Ammon's horn (tissue), 1 donor: ENCODE results near the gene ACTL6B.
"Not testable (repeated sequence)": the region's sequence is repeated elsewhere in the genome, so short reads cannot be mapped to it uniquely, and the experiment has no call there.

Source experiments
- DNase-seq: peaks from one replicate; pipeline ENCODE4 v3.0.0-alpha.2; 2016; ENCODE audit warnings: low spot score

ACTL6B gene

GRCh38 chr7:100671353-100672327 lies 15.4 kb upstream of the ACTL6B start:
- no peak for DNase-seq

GRCh38 chr7:100670074-100670473 lies 13.8 kb upstream of the ACTL6B start:
- DNase-seq = no peak

- DNase-seq = not testable (repeated sequence)
These were observed 12.9 kb upstream of the ACTL6B start for GRCh38 chr7:100669106-100669505.

- no peak for DNase-seq
These were observed 11.8 kb upstream of the ACTL6B start for GRCh38 chr7:100668069-100668449.

GRCh38 chr7:100667331-100668068 lies 11.3 kb upstream of the ACTL6B start:
- DNase-seq = no peak

GRCh38 chr7:100665168-100665726 lies 9.0 kb upstream of the ACTL6B start:
- DNase-seq = no peak

- DNase-seq = not testable (repeated sequence)
These were observed 6.0 kb upstream of the ACTL6B start for GRCh38 chr7:100662194-100662776.

GRCh38 chr7:100654908-100655831 lies 1.1 kb downstream of the ACTL6B start:
- DNase-seq = no peak

GRCh38 chr7:100649826-100650565 lies 6.3 kb downstream of the ACTL6B start:
- DNase-seq = no peak

- no peak for DNase-seq
These were observed 13.7 kb downstream of the ACTL6B start for GRCh38 chr7:100642534-100642907.

GRCh38 chr7:100641860-100642533 lies 14.3 kb downstream of the ACTL6B start:
- DNase-seq = no peak

GRCh38 chr7:100641463-100641859 lies 14.8 kb downstream of the ACTL6B start, which contains the start of gene TFR2:
TFR2 (minus strand) TSS chr7:100641552; CDS start chr7:100641509, 43 bp downstream.
- no peak for DNase-seq

- DNase-seq = no peak
These were observed 15.5 kb downstream of the ACTL6B start for GRCh38 chr7:100640517-100641440.

GRCh38 chr7:100639995-100640516 lies 16.2 kb downstream of the ACTL6B start:
- DNase-seq = no peak

- DNase-seq = no peak
These were observed 23.1 kb downstream of the ACTL6B start for GRCh38 chr7:100632951-100633717.

- DNase-seq = no peak
These were observed 26.2 kb downstream of the ACTL6B start for GRCh38 chr7:100630066-100630465.

GRCh38 chr7:100629117-100629716 lies 27.0 kb downstream of the ACTL6B start:
- no peak for DNase-seq
